ENCODE data around the gene PTPRD. TPM values are rescaled to one million over a fixed set of nuclear protein-coding genes. Genes with fewer than 3 reads are reported as not detected.
"Not testable (repeated sequence)": the region's sequence is repeated elsewhere in the genome, so short reads cannot be mapped to it uniquely, and the experiment has no call there.

PTPRD gene
- total RNA-seq, 1 donor from 2014 or later: 85.4 TPM

DNA sequence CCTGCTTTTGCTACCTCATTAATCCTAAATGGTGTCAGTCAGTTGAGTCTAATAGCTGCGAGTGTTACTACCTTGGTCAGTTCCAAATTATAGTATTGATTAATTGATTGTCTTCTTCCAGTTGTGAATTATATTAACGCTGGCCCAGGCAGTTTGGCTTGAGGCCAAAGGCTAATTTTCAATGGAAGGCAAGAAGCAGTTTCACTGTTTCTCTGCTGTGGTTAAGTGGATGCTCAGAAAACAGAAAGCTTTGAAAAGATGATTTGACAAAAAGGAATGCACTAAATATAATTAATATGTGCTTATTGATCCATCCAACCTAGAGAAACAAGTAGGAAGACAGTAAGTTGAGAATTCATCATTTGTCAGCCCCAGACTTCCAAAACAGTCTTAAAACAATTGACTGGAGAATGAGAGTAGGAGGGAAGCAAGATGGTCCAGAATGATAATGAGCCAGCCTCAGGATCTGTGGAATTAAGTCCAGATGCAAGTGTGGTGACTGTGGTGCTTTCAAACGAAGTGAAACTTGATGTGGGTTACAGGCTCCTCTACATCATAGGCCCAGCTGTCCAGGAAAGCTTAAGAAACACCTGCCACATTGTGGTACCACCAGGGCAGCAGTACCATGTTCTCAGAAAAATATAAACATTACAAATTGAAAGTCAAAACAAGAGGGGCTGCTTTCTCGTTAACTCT lies 1442.2 kb downstream of the PTPRD start:
- no peak for DNase-seq (ENCODE audit: low read depth)

DNA sequence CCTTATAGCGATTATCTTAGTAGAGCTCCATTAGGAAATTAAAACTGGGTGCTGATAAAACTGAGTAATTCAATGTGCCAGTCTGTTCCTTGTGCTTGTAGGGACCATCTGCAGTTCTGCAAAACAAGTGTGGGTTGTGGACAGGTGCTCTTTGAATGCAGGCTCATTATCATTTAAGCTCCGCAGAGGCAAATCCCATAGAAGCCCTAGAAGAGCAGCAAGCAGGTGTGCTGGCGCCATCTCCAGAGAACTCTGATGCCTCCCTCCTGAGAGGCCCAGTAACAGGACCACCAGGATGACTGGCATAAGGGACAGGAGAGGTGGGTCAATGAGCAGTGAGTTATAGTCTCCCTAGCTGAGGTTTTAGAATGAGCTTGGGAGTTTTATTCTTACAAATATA lies 1470.8 kb downstream of the PTPRD start:
- DNase-seq (ENCODE audit: low read depth): no peak

DNA sequence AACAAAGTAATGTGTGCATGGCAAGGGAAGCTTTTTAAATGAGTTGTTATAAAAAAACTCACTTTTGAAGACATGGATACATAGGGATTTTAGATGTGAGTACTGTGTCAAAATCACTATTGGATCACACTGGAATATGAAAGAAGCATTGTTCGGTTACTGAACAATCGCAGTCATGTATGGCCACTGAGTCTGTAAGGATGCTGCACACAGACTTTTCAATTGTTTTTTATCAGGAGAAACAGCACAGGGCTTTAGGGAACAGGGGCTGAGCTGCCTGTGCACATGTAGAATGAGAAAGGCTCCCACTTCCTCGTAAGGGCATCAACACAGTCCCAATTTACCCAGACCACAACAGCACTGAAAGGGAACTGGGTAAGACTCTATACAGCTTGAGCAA lies 1479.3 kb downstream of the PTPRD start:
- no peak for DNase-seq (ENCODE audit: low read depth)

DNA sequence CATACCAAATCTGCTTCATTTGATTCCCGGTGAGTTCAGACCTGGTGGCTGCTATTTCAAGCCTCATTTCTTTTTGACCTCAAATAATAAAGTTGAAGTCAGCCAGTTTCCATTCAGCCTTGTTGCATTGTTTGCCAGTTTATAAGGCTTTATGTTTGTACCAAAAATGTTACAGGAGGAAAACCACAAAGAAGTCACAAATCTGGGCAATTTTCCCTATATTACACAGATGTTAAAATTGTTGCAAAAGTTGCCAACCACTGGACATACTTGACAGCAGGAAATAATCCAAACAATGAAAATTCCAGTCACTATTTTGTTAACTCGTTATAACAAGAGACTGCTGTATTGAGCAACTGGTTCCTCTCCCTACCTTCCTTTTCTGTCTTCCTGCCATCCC lies 1488.2 kb downstream of the PTPRD start:
- peak; percentile 3 for DNase-seq (ENCODE audit: low read depth)

DNA sequence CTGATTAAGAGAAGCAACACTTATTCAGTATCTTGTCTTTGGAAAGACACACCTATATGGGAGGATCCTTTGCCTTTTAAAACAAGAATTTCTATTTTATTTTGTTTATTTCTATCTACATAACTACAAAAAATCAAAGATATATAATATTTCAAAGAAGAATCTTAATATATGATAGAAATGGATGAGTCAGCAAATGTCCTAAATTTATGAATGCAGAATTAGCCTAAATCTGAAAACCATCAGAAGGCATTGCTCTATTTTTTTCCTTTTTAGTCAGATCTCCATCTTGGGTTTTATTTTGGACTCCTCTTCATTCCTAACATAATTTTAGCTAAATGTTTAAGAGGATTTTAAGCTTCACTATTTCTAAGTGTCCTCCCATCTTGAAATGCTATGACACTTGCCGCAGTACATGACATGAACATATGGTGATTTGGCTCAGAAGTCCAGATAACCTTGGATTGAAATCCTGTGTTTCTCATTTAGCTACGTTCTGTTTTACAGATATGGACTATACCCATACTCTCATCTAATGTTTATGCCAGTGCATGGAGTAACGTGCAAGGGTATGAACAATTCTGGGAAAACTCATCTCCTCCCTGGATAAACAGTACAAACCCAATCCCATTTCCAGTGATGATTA lies 1490.4 kb downstream of the PTPRD start:
- no peak for DNase-seq (ENCODE audit: low read depth)

DNA sequence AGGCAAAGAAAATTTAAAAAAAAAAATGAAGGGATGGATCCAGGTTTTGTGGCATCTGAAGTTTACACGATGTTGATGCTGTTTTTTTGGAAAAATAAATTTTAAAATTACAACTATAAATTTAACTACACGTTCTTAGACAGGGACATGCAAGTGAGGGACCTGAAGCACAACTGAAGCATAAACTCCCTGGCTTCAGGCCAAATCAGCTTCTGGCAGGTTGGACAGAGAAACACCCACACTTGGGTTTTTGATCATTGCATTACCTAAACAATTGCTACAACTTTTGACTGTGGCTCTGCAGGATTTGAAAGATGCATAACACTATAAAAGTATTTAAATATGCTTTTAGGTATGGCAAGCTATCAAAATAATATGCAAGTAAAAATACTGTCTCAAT lies 1494.9 kb downstream of the PTPRD start:
- DNase-seq (ENCODE audit: low read depth): peak; percentile 2

DNA sequence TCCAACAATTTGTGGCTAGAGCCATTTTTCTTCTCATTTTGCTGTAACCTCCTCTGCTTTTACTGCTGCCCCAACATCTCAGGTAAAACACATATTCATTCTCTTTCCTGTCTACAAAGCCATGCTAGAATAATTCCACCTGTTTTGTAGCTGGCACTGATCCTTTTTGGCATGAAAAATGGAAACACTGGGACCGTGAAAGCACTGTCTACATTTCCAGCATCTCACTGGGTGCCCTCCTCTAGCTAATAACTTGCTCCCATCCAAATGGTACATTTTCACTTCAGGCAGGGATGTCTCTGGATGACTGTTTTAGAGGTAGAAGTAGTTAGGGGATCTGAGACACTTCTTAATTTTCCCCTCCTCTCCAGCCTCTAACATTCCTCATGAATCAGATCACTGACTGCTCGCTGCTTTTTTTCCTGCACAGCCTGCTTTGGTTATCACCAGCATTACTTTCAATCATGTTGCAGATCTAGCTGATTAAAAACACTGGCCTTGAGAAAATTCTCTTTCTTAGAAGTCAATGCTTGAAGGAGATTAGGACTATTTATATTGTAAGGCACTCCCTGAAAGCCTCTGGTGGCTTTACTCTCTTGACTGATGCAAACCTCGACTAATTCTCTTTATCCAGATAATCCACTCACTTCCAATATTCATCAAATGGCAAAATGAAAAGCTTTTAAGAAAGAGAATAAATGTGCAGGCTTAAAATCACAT lies 1500.6 kb downstream of the PTPRD start:
- DNase-seq (ENCODE audit: low read depth): no peak

DNA sequence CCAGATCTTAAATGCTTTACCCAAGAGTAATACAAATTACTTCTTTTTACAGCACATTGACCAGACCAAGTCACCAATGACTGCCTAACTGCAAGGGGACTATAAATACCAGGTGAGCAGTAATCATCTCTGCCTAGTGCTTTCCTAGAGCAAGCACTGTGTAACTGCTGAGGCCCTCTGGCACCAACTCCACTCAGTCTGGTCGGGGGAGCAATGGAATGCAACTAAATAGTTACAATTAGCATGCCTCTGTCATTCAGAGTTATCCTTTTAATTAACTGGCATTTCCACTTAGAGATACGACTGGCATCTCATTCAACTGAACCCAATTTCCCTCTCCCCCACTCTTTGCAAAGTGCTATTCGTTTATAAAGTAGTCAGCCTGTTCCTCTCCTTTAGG lies 1504.2 kb downstream of the PTPRD start:
- DNase-seq (ENCODE audit: low read depth): no peak

DNA sequence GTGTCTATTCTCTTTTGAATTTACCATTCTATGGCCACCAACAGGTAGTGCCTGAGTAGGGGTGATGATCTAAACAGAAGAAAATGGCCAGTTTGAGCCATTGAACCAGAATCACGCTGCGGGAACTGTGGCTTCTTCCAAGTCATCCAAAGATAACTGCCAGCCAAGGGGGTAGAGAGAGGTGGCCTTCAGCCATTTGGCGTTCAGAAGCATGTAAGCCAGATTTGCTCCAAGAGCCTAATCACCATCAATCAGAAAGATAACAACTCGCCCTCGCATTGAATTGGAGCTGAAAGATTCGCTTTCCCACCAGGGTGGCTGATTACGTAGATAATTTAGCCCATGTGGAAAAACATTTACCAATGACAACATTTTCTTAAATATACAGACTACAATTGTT lies 1510.5 kb downstream of the PTPRD start:
- DNase-seq (ENCODE audit: low read depth): no peak

DNA sequence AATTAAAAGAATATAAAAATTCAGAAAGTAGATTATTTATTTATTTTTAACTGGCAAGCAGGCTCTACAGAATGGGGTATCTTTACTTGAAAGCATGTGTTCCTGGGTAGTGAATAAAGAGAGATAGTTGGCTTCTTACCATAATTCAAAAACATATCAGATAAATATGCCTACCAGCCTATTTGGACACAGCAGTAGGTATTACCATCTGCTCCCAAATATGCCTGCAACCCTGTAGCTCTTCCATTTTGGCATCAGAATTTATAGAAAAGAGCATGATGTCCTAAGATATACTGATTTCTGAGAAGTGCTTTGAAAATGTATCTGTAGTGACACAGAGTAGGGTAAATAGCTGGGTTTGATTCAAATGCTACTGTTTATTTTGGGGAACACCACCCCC lies 1512.7 kb downstream of the PTPRD start:
- DNase-seq (ENCODE audit: low read depth): no peak

DNA sequence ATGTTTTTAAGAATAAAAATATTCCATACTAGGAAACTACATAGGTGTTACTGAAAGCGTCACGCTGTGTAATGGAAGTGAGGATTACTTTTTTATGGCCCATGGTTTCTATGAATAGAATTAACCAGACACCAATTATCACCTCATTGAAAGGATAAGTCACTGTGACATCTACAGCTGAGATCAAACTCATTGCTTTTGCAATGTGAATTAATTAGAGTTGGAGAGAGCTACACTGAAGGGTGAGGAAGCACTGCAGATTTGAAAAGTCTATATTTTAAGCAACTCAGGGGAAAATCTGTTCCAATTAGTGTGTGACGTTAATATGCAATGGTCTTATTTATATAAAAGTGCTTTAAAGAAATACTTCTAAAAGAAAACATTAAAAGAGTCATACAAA lies 1513.2 kb downstream of the PTPRD start:
- no peak for DNase-seq (ENCODE audit: low read depth)

DNA sequence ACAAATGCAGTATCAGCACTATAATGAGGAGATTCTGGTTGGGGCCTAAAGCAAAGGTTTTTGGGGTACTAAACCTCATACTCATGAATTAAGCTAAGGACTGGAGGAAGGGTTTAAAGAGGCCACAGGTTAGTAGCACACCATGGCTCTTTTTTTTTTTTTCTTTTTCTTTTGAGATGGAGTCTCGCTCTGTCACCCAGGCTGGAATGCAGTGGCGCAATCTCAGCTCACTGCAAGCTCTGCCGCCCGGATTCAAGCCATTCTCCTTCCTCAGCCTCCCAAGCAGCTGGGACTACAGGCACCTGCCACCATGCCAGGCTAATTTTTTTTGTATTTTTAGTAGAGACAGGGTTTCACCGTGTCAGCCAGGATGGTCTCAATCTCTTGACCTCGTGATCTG lies 1515.5 kb downstream of the PTPRD start:
- DNase-seq (ENCODE audit: low read depth): not testable (repeated sequence)

DNA sequence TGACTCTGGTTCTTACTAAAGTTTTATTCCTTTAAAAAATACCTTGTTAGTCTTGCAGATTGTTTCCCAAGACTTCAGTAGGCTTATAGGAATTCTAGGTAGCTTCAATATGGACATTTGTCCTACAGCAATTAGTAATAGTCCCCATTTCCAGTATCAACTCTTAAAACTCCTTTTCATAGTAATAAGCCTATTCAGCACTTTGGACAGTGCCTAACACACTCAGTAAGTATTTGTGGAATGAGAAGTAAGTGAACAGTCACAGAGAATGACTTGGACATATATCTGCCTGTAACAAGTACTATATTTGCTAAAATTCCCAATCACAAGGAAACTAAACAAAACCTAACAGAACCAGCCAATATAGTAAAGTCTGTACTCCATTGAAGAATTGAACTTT lies 1521.4 kb downstream of the PTPRD start:
- DNase-seq (ENCODE audit: low read depth): peak; percentile 13

DNA sequence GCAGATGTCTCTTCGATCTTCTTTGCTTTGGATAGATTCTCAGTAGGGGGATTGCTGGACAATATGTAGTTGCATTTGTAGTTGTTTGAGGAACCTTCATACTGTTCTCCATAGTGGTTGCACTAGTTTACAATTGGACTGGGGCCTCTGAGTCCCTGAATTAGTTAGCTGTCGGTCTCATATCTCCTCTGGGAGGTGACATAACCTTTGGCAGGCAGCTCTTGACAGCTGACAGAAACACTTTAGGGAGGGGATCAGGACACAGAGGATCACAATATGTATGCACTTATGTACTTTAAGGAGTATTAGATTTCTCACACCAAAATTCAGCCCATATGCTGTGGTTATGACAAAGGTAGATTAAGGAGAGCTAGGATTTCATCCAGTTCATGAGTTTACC lies 1533.3 kb downstream of the PTPRD start:
- no peak for DNase-seq (ENCODE audit: low read depth)

DNA sequence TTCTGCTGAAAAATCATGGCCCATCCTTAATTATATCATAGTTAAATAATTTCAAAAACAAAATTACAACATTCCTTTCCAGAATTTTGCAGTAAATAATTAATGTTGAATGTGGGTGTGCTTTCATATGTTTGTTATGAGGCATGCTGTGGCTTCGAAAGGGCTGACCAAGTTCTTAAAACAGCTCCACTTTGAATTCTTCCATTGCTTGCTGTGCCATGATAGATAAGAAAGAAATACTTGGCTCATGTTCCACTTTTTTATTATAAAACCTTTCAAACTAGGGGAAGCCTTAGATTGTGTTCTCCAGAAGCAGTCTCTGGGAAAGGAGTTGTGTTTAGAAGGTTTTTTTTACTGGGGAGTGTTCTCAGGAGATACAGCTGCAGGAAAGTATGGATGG lies 1534.5 kb downstream of the PTPRD start:
- no peak for DNase-seq (ENCODE audit: low read depth)

DNA sequence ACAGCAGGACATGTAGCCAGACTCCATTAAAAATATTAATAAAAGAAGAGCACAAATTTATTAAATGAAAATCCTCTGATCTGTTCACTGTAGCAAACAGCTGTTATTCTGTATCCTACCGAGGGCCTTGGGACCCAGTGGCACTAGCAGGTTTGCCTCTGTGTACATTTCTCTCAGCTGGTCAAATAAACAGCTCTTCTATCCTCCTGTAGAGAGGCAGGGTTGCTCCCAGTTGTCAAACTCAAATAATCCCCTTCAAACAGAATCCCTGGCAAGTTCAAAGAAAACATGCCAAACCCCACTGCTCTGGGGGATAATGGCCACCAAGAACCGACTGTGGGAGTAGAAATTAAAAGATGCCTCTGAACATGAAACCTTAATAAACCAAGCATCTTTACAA lies 1551.2 kb downstream of the PTPRD start:
- no peak for DNase-seq (ENCODE audit: low read depth)

DNA sequence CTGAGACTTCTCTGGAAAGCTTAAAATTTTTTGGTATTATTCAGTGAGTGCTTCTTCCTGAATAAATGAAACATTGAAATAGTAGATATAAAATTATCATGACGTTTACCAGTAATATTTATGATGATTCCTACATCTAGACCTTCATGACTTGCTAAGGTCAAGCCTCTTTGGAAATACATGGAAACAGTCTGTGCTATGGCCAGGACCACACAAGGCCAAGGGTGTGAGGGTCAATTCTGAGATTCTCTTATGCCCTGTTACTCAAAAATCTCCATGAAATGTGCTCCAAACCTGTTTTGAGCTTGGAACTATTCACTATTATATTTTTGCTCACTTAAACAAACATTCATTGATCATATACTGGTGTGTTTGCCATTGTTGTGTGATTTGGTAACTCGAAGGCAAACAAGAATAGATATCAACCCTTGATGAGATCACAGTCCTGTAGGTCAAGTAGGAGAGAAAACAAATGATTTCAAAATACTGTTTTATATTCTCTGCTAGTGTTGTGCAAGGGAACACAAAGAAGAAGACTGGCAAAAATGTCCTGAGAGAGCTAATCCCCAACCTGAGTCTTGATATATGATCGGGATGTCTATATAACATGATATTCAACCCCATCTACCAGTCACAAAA lies 1558.3 kb downstream of the PTPRD start:
- no peak for DNase-seq (ENCODE audit: low read depth)

DNA sequence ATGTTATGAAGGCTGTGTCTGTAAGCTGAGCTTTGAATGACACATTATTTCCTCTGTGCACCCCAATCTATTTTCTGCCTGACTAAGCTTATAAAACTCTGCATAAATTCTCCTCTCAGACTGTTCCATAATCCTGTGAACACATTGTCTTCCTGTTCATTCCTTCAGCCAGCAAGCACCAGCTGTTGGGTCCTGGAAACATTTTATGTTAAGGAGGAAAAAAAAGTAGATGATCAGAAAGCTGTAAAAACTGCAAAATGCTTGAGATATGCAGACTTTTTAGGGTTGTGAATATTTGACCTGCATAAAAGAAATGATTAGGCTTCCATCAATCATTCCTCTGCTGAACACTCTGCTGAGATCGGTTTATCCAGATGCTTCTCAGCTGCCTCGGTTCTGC lies 1567.2 kb downstream of the PTPRD start:
- DNase-seq (ENCODE audit: low read depth): no peak

DNA sequence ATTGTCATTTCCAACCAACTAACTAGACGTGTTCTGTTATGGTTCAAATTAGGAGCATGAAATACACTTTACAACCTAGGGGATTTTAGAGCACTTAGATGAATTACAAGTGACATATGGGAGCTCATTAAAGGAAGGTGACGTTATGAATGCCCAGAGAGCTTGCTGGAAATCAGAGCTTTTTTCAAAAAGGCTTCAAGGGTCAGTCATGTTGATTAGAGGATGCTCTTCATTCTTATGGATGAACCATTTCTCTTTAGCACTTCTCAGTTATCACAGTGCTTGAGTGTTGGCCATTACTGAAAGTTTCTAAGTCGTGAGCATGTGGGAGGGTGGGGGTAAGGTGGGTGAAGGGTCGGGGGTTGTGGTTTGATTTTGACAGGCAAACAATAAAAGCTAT lies 1567.7 kb downstream of the PTPRD start:
- DNase-seq (ENCODE audit: low read depth): no peak

DNA sequence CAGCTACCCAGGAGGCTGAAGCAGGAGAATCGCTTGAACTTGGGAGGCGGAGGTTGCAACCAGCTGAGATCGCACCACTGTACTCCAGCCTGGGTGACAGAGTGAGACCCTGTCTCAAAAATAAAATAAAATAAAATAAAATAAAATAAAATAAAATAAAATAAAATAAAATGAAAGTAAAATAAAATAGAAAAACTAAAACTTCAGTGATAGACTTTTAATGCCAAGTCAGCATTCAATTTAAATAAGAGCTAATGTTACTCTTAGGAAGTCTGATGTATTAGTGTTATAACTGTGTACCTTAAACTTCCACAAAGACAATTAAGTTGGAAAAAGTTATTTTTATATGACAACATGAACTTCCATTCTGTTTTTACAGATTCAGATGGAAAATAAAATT lies 1569.0 kb downstream of the PTPRD start:
- not testable (repeated sequence) for DNase-seq (ENCODE audit: low read depth)

DNA sequence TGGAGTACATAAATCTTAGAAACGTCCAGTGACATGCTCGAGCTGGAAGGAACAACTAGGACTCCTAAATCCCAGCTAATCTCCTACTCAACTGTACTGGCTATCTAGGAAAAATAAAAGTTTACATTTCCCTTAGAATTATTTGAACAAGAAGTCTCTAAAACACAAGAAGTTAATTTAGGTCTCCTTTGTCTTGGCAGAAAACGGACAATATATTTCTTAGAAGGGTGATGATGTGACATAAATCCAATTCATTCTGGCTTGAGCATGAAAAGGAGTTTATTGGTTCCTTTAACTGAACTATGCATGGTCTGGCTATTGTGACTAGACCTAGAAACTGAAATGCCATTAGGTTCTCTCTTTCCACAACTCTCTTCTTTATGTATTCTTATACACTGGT lies 1571.0 kb downstream of the PTPRD start:
- no peak for DNase-seq (ENCODE audit: low read depth)

DNA sequence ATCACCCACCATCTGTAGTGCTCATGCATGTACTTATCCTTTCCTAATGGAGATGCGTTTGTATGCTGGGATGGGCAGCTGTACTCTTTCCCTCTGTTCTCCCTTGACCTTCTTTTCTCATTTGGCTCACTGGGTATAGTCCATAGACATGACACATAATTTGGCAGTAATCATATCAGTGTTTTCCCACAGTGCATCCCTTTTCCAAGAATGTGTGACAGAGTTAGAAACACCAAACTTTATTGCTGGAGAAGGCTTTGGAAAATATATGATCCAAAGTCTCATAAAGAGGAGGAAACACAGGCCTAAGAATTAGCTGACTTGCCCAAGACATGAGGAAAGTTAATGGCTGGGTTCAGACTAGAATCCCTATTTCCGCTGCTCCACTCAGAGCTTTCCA lies 1579.8 kb downstream of the PTPRD start:
- DNase-seq (ENCODE audit: low read depth): no peak

DNA sequence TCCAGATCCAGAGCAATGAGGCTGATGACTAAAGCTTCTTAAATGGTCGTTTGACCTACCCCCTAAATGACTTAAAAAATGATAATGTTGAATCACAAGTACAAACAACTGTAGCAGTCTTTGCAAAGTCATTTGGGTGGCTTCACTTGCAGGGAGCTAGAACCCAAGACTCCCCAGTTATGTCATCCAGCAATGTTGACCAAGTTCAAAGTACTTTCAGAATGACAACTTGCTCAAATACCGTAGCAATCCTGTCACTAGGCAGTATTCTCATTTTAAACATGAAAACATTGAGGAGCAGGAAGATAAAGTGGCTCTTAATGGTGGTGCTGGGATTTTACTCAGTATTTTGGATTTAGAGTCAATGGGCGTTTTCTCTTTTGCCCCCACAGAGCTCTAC lies 1596.2 kb downstream of the PTPRD start:
- DNase-seq (ENCODE audit: low read depth): no peak
